ENCODE data around the gene ZNF385B. TPM values are rescaled to one million over a fixed set of nuclear protein-coding genes. Genes with fewer than 3 reads are reported as not detected.
A peak's percentile ranks its signal among the peaks of the same experiment; 100 is the strongest.

The ZNF385B gene
- 1.5 TPM in 1 of 2 replicates, not detected in the other for total RNA-seq (2011; cell fraction: chromatin; rRNA removed; ENCODE audit: low replicate concordance)
- 0.50 TPM in 1 of 2 replicates, not detected in the other for total RNA-seq (2011; cell fraction: nucleolus; rRNA removed)
- not detected in 2 replicates for total RNA-seq (2011; cell fraction: nucleoplasm; rRNA removed)
- total RNA-seq (2014; rRNA removed): not detected in 2 replicates
- total RNA-seq (2014; rRNA removed; fragmentation: Illumina TruSeq; extraction: Trizol): not detected in 2 replicates
- total RNA-seq (2015; rRNA removed; fragmentation: Illumina TruSeq; extraction: Trizol): not detected in 2 replicates
- total RNA-seq (2021): not detected in 2 replicates
- polyA plus RNA-seq (2011; rRNA removed): not detected in 2 replicates
- polyA plus RNA-seq (2011; cell fraction: cytosol; rRNA removed): not detected in 2 replicates
- polyA plus RNA-seq (2011; cell fraction: nucleus; rRNA removed): not detected in 2 replicates
- not detected in 2 replicates for polyA plus RNA-seq (2012)
- polyA plus RNA-seq (2014; fragmentation: Illumina TruSeq; extraction: Trizol): not detected in 2 replicates
- not detected for polyA plus RNA-seq (2014; fragmentation: Nextera tagmentation; extraction: Ambion mirVana)
- 0.50 TPM in 1 of 2 replicates, not detected in the other for polyA plus RNA-seq (2014; rRNA removed)
- not detected in 2 replicates for polyA minus RNA-seq (2011; rRNA and poly(A)+ RNA removed)
- polyA minus RNA-seq (2011; cell fraction: cytosol; rRNA and poly(A)+ RNA removed): not detected in 2 replicates
- polyA minus RNA-seq (2011; cell fraction: nucleus; rRNA and poly(A)+ RNA removed): not detected in 2 replicates
- percentile 8 among the genes with signal in this experiment for Bru-seq, nascent RNA
- percentile 8 among the genes with signal in this experiment for BruChase-seq, experiment 1, labeled RNA remaining after a 2-hour chase
- BruChase-seq, experiment 2, labeled RNA remaining after a 6-hour chase: percentile 9 among the genes with signal in this experiment
- long read RNA-seq, experiment 1: 0 reads
- long read RNA-seq, experiment 2: 0 reads
- long read RNA-seq, experiment 3: 0 reads

- Histone ChIP-seq H3K4me3 (no peak within 1 kb of the TSS), H3K36me3 (ENCODE audit: control insufficient read depth, insufficient read depth, low read length) (no peaks in the 10 kb centered on the region), H3K9me1 (ENCODE audit: control insufficient read depth, insufficient read depth, low read length) (no peaks in the 10 kb centered on the region), H3K27me3 (ENCODE audit: control insufficient read depth in 2 of 2, insufficient read depth in 2 of 2, low read length in 2 of 2) (peaks cover 12 to 29% of the 10 kb centered on the region in 2 experiments; a peak in 3 of 5 replicates), H3K4me1 (replicated peaks in 1 of 2; ENCODE audit: control insufficient read depth in 2 of 2, insufficient read depth in 2 of 2, low read length in 2 of 2) (peaks cover 0 to 11% of the 10 kb centered on the region in 2 experiments; a peak in 1 of 5 replicates), H4K20me1 (replicated peaks; ENCODE audit: control insufficient read depth, insufficient read depth, low read length) (no peaks in the 10 kb centered on the region), H3K27ac (ENCODE audit: extremely low read depth, low read depth, low read length) (no peak within 1 kb of the TSS), H3K9ac (ENCODE audit: insufficient read depth in 1 of 2, low read depth in 2 of 2, low read length in 2 of 2) (no peak within 1 kb of the TSS), H3K9me3 (replicated peaks; ENCODE audit: control insufficient read depth, insufficient read depth, low read depth, low read length) (no peaks in the 10 kb centered on the region), H3K79me2 (ENCODE audit: control insufficient read depth, insufficient read depth, low read length) (no peaks in the 10 kb centered on the region), H2AFZ (ENCODE audit: low read depth, low read length) (no peak within 1 kb of the TSS), H3K4me2 (ENCODE audit: insufficient read depth, low read length) (no peak within 1 kb of the TSS)
- CTCF ChIA-PET (ENCODE audit: low intra/inter-chr PET ratio): no interaction called here
- FAIRE-seq (no peak), ATAC-seq (no peak), DNase-seq (ENCODE audit: extremely low read depth in 1 of 4, low spot score in 3 of 4) (no peak)
- in situ Hi-C loops (cut with MboI): no loop called here
- POLR2A ChIA-PET: interaction anchor here (0.7 kb wide), 1 partner anchor 934 kb away, joined by 3 read pairs; no protein-coding TSS in a partner anchor
- BruUV-seq (replicated peaks): no TSS peak
- intact Hi-C loops (cut with micrococcal nuclease): no loop called here
- 4% methylated on average over 40 of the region's 55 CpGs for WGBS (ENCODE audit: insufficient coverage, low coverage, missing lambda C conversion rate)
- no peak for TF ChIP-seq ZNF518B (CRISPR knock-in tag; IDR thresholded peaks at IDR 0.05)
- no peak for TF ChIP-seq SMAD4 (CRISPR knock-in tag; conservative IDR thresholded peaks at IDR 0.05)
- no peak for TF ChIP-seq CHD1 (IDR thresholded peaks at IDR 0.05; ENCODE audit: low read length)
- TF ChIP-seq TAL1 (IDR thresholded peaks at IDR 0.05): no peak
- no peak for TF ChIP-seq CREB1 (IDR thresholded peaks at IDR 0.05)
- no peak for TF ChIP-seq CREB1 (CRISPR knock-in tag; IDR thresholded peaks at IDR 0.05)
- TF ChIP-seq EP400 (IDR thresholded peaks at IDR 0.05): no peak
- TF ChIP-seq SAFB2 (IDR thresholded peaks at IDR 0.05; ENCODE audit: borderline replicate concordance, low read depth, low read length, severe bottlenecking): no peak
- no peak for TF ChIP-seq RBM34 (IDR thresholded peaks at IDR 0.05; ENCODE audit: borderline replicate concordance, insufficient read depth, low read length)
- no peak for TF ChIP-seq FUS (optimal IDR thresholded peaks at IDR 0.05; ENCODE audit: low read depth, low read length)
- TF ChIP-seq ZBTB34 (CRISPR knock-in tag; IDR thresholded peaks at IDR 0.05): no peak
- no peak for TF ChIP-seq ZNF449 (CRISPR knock-in tag; IDR thresholded peaks at IDR 0.05)
These were observed at the start of gene ZNF385B for GRCh38 chr2:179861416-179862067. TSS of gene ZNF385B (minus strand) at chr2:179861612.
